GM12872 (cell line): ENCODE data around the gene USP30.

Experiments
- CTCF ChIP-seq: IDR thresholded peaks from 3 replicates; pipeline ENCODE4 v1.5.1; 2011; ENCODE audit warnings: low read depth, mild to moderate bottlenecking, low read length, moderate library complexity; ENCODE audit not compliant: insufficient read depth

USP30 gene

DNA sequence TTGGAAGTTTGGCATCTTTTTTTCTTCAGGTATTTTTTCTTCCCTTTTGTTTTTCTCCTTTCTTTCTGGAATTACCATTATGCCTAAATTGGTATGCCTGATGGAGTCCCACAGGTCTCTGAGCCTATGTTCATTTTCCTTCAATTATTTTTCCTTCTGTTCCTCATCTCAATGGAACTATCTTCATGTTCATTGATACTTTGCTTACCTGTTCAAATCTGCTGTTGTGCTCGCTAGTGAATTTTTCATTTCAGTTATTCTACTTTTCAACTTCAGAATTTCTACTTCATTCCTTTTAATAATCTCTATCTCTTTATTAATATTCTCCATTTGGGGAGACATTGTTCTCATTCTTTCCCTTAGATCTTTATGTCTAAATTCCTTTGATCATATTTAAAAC lies 15.4 kb upstream of the USP30 start:
- TF ChIP-seq CTCF = no peak

DNA sequence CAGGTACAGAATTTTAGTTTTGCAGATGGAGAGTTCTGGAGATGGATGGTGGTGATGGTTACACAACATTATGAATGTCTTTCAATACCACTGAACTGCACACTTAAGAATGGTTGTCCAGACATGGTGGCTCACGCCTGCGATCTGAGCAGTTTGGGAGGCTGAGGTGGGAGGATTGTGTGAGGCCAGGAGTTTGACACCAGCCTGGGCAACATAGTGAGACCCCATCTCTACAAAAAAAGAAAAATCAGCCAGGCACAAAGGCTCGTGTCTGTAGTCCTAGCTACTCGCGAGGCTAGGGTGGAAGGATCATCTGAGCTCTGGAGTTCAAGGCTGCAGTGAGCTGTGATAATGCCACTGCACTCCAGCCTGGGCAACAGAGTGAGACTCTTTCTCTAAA lies 8.1 kb upstream of the USP30 start:
- no peak for TF ChIP-seq CTCF

GRCh38 chr12:109047081-109047805 lies 5.1 kb upstream of the USP30 start:
- no peak for TF ChIP-seq CTCF

DNA sequence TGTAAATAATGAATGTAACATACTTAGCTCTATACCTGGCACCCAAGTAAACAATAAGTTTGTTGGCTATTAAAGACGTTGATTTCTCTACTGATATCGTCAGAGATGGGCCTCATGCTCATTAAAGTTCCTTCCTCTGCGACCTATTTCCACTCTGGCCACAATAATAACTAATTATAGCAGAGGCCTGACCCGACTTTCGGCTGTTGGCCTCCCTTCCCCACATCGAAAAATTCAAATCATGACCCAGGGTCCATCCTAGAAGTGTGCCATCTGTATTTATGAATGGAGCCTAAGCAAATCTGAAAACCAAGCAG lies 321 bp upstream of the USP30 start:
- no peak for TF ChIP-seq CTCF

DNA sequence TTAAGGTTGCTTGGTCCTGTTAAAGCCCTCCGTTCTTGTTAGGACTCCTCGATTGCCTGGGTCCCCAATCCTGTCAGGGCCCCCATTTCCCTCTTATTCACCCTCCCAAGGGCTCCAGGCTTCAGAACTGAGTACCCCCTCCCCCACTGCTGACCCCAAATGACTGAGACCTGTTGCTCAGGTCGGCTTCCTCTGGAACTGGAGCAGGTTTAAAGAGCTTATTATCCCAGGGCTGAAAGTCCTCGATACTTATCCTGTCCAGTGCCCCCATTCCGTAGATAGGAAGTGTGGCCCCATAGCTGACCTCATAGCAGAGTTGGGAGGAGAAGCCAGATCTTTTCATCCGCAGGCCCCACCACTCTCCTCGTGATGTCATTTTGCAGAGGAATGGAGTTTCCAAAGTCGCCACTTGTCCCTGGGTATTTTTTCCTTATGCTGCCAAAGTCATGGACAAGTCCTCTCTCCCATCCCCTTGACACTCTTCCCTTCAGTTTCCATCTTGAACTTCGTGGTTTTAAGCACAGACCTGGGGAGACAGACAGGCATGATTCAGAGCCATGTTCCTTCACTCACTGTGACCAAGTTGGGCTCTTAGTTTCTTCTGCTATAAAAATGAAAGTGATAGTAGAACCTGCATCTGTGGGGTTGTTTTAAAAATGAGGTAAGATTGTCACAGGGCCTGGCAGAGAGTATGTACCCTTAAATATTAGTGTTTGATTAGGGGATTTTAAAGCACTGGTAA lies 1.2 kb downstream of the USP30 start:
- no peak for TF ChIP-seq CTCF

GRCh38 chr12:109054520-109054919 lies 2.1 kb downstream of the USP30 start:
- no peak for TF ChIP-seq CTCF

- no peak for TF ChIP-seq CTCF
Observed at GRCh38 chr12:109056891-109057290, 4.5 kb downstream of the USP30 start.
